HCT116 (cell line): ENCODE data around the gene ALCAM. TPM values are rescaled to one million over a fixed set of nuclear protein-coding genes. Genes with fewer than 3 reads are reported as not detected.

Experiments used
- ATAC-seq: fragments of 200-7000 bp; cut with Tn5 transposase; 2 replicates; pipeline ENCODE4 v1.9.1; 2020; ENCODE audit warnings: mild to moderate bottlenecking, moderate library complexity
- BruUV-seq: library from RNA; stranded (reverse); fragments of 400-500 nt; replicated peaks from 2 replicates; lab custom pipeline; 2021; lab: Mats Ljungman, UMichigan
- CTCF ChIA-PET: fragments of 300-600 bp; sonication (Branson Sonifier 250); formaldehyde crosslinking; loops from one replicate; lab custom pipeline; 2021; ENCODE audit warnings: antibody characterized with exemption; lab: Charles Lee
- POLR2A ChIA-PET: fragments of 300-600, 350-600 bp; sonication (Branson Sonifier 250); formaldehyde crosslinking; loops from one replicate; lab custom pipeline; 2021; ENCODE audit warnings: antibody characterized with exemption; lab: Charles Lee
- RAD21 ChIA-PET, 2 experiments: fragments of 300-600 bp; sonication (Branson Sonifier 250); formaldehyde crosslinking; loops; one replicate each; lab custom pipeline; 2023; ENCODE audit warnings: low total read pairs in 2 of 2; ENCODE audit not compliant: uncharacterized antibody in 2 of 2, unreplicated experiment in 2 of 2, low non-redundant PET in 1 of 2; lab: Charles Lee
- DNase-seq: peaks from one replicate; pipeline ENCODE4 v3.0.0-alpha.2; 2010; ENCODE audit warnings: low read depth, low spot score
- H2AFZ ChIP-seq: fragments of 200-600 bp; shearing (Covaris generic), sonication (generic); 2 replicates; pipeline ENCODE4 v1.6.1; 2017; ENCODE audit warnings: low read depth, mixed run types, mixed read lengths, antibody characterized with exemption, low read length; ENCODE audit not compliant: poor library complexity, severe bottlenecking
- H3K27ac ChIP-seq: 2 replicates; pipeline ENCODE4 v1.5.1; 2012; ENCODE audit warnings: low read depth, low read length
- H3K27me3 ChIP-seq: fragments of 200-600 bp; sonication (generic); 2 replicates; pipeline ENCODE4 v1.6.1; 2016; ENCODE audit warnings: mixed run types, low read length, mixed read lengths; ENCODE audit not compliant: insufficient read depth
- H3K36me3 ChIP-seq, 2 experiments: fragments of 200-500 bp in 1 of 2; fragments of 200-600 bp in 1 of 2; sonication (Bioruptor generic) in 1 of 2; sonication (generic) in 1 of 2; 2 replicates each; pipeline versions ENCODE4 v1.5.1 to v1.6.1; 2014 to 2016; ENCODE audit warnings: low read length in 2 of 2, inconsistent platforms in 1 of 2, mixed read lengths in 1 of 2, mixed run types in 1 of 2; ENCODE audit not compliant: insufficient read depth in 2 of 2, control insufficient read depth in 1 of 2
- H3K4me1 ChIP-seq, 2 experiments: fragments of 200-600 bp in 1 of 2; sonication (generic) in 1 of 2; 2 replicates each; pipeline versions ENCODE4 v1.5.1 to v1.6.1; 2012 to 2017; ENCODE audit warnings: low read length in 2 of 2, inconsistent platforms in 1 of 2, mild to moderate bottlenecking in 1 of 2, mixed read lengths in 1 of 2, mixed run types in 1 of 2, moderate library complexity in 1 of 2; ENCODE audit not compliant: insufficient read depth in 2 of 2, control insufficient read depth in 1 of 2
- H3K4me2 ChIP-seq: fragments of 200-600 bp; sonication (generic); 2 replicates; pipeline ENCODE4 v1.6.1; 2017; ENCODE audit warnings: mixed run types, low read length, mixed read lengths
- H3K4me3 ChIP-seq, 2 experiments: fragments of 200-600 bp in 1 of 2; sonication (generic) in 1 of 2; replicated peaks in 1 of 2; 2 replicates each; pipeline ENCODE4 v1.5.1; 2011 to 2016; ENCODE audit warnings: low read length in 2 of 2, control low read depth in 1 of 2, low read depth in 1 of 2, mild to moderate bottlenecking in 1 of 2, mixed read lengths in 1 of 2, mixed run types in 1 of 2
- H3K79me2 ChIP-seq: fragments of 200-600 bp; sonication (generic); 2 replicates; pipeline ENCODE4 v1.6.1; 2017; ENCODE audit warnings: mild to moderate bottlenecking, mixed run types, low read length, moderate library complexity, mixed read lengths; ENCODE audit not compliant: insufficient read depth
- H3K9ac ChIP-seq: fragments of 200-600 bp; sonication (generic); 2 replicates; pipeline ENCODE4 v1.6.1; 2016; ENCODE audit warnings: low read length, mixed read lengths
- H3K9me2 ChIP-seq: fragments of 200-600 bp; sonication (generic), shearing (Covaris generic); 2 replicates; pipeline ENCODE4 v1.6.1; 2017; ENCODE audit warnings: mixed run types, mild to moderate bottlenecking, moderate library complexity; ENCODE audit not compliant: insufficient read depth
- H3K9me3 ChIP-seq, 2 experiments: fragments of 200-500 bp in 1 of 2; fragments of 200-600 bp in 1 of 2; sonication (Bioruptor generic) in 1 of 2; sonication (generic) in 1 of 2; 2 replicates each; pipeline ENCODE4 v1.6.1; 2014 to 2017; ENCODE audit warnings: low read length in 2 of 2, mixed read lengths in 2 of 2, inconsistent platforms in 1 of 2, low read depth in 1 of 2, mild to moderate bottlenecking in 1 of 2, mixed run types in 1 of 2, moderate library complexity in 1 of 2; ENCODE audit not compliant: control insufficient read depth in 1 of 2, insufficient read depth in 1 of 2
- H4K20me1 ChIP-seq: fragments of 200-600 bp; sonication (generic), shearing (Covaris generic); 2 replicates; pipeline ENCODE4 v1.6.1; 2017; ENCODE audit warnings: mixed run types, mild to moderate bottlenecking, moderate library complexity; ENCODE audit not compliant: insufficient read depth
- CEBPB ChIP-seq: IDR thresholded peaks from 2 replicates; pipeline ENCODE4 v1.6.1; 2012; ENCODE audit warnings: low read depth
- CTCF ChIP-seq, 3 experiments: fragments of 200-600 bp in 1 of 3; sonication (generic) in 1 of 3; IDR thresholded peaks in 2 of 3; conservative IDR thresholded peaks in 1 of 3; 2 replicates each; pipeline ENCODE4 v1.5.1; 2012 to 2017; ENCODE audit warnings: low read depth in 2 of 3, low read length in 2 of 3, antibody characterized with exemption in 1 of 3, borderline replicate concordance in 1 of 3, control low read depth in 1 of 3, mild to moderate bottlenecking in 1 of 3, mixed read lengths in 1 of 3, mixed run types in 1 of 3, moderate library complexity in 1 of 3; ENCODE audit not compliant: insufficient read depth in 1 of 3
- EGR1 ChIP-seq: IDR thresholded peaks from 2 replicates; pipeline ENCODE4 v1.6.1; 2012; ENCODE audit warnings: low read depth
- ELF1 ChIP-seq: IDR thresholded peaks from 2 replicates; pipeline ENCODE4 v1.6.1; 2012; ENCODE audit warnings: low read depth, borderline replicate concordance
- EZH2 ChIP-seq: fragments of 200-600 bp; sonication (generic); IDR thresholded peaks from 2 replicates; pipeline ENCODE4 v1.6.1; 2017; ENCODE audit warnings: antibody characterized with exemption, mixed run types
- EZH2phosphoT487 ChIP-seq: fragments of 200-600 bp; IDR thresholded peaks from 2 replicates; pipeline ENCODE4 v1.6.1; 2018; ENCODE audit warnings: antibody characterized with exemption, borderline replicate concordance
- FOSL1 ChIP-seq: IDR thresholded peaks from 2 replicates; pipeline ENCODE4 v1.6.1; 2012; ENCODE audit warnings: low read depth
- JUND ChIP-seq: IDR thresholded peaks from 2 replicates; pipeline ENCODE4 v1.6.1; 2012
- RAD21 ChIP-seq: IDR thresholded peaks from 2 replicates; pipeline ENCODE4 v1.6.1; 2012; ENCODE audit warnings: low read depth, mild to moderate bottlenecking
- REST ChIP-seq: IDR thresholded peaks from 2 replicates; pipeline ENCODE4 v1.6.1; 2012; ENCODE audit warnings: low read depth
- SP1 ChIP-seq: IDR thresholded peaks from 2 replicates; pipeline ENCODE4 v1.6.1; 2012; ENCODE audit warnings: low read depth
- SRF ChIP-seq: IDR thresholded peaks from 2 replicates; pipeline ENCODE4 v1.6.1; 2012; ENCODE audit warnings: low read depth
- TCF7L2 ChIP-seq: IDR thresholded peaks from 2 replicates; pipeline ENCODE4 v1.7.0; 2011; ENCODE audit warnings: borderline replicate concordance, inconsistent platforms; ENCODE audit not compliant: insufficient read depth, insufficient read length; ENCODE audit errors: extremely low read depth
- intact Hi-C: fragments of 100-400 bp; cut with micrococcal nuclease; formaldehyde crosslinking; loops from 2 replicates; pipeline ENCODE4 v1.10.0; 2022
- total RNA-seq: library from RNA; stranded (reverse); gene quantifications from one replicate; pipeline ENCODE4 v1.2.1, GENCODE V29; 2021; ENCODE audit not compliant: unreplicated experiment
- TF ChIP-seq, protein P1 (sequence below): IDR thresholded peaks from 2 replicates; pipeline ENCODE4 v1.6.1; 2011; ENCODE audit warnings: mild to moderate bottlenecking, low read length, moderate library complexity; ENCODE audit not compliant: insufficient replicate concordance; ENCODE audit errors: extremely low read depth
- TF ChIP-seq, protein P2 (sequence below): IDR thresholded peaks from 2 replicates; pipeline ENCODE4 v1.6.1; 2012

ALCAM gene
- total RNA-seq, 1 experiment from 2014 or later, result 56.7 TPM

DNA sequence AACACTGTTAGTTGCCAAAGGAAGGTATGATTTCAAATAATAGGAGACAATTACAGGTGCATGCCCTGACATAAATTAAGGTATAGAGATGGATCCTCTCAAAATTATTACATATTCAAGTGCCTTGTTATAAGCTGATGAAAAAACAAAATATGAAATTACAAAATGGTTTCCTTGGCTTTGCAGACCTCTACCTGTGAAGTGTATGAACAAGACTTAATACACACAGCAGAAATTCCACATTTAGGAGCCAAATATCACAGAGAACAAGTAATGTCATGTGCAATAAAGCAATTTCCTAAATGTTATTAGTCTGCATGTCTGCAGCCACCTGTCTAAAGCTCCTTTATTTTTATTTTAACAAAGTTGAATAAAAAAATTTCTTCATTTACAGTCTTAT, 151.5 kb downstream of the ALCAM start:
- BruUV-seq, result no TSS peak
- TF ChIP-seq, protein P1, sequence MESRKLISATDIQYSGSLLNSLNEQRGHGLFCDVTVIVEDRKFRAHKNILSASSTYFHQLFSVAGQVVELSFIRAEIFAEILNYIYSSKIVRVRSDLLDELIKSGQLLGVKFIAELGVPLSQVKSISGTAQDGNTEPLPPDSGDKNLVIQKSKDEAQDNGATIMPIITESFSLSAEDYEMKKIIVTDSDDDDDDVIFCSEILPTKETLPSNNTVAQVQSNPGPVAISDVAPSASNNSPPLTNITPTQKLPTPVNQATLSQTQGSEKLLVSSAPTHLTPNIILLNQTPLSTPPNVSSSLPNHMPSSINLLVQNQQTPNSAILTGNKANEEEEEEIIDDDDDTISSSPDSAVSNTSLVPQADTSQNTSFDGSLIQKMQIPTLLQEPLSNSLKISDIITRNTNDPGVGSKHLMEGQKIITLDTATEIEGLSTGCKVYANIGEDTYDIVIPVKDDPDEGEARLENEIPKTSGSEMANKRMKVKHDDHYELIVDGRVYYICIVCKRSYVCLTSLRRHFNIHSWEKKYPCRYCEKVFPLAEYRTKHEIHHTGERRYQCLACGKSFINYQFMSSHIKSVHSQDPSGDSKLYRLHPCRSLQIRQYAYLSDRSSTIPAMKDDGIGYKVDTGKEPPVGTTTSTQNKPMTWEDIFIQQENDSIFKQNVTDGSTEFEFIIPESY, result no peak
- TF ChIP-seq EGR1 (no peak), CTCF (IDR thresholded peaks at IDR 0.05 in 2 of 3, conservative IDR thresholded peaks at IDR 0.05 in 1 of 3; ENCODE audit: borderline replicate concordance in 1 of 3, insufficient read depth in 1 of 3, low read depth in 2 of 3, low read length in 2 of 3) (no peak), EZH2phosphoT487 (no peak), RAD21 (no peak), JUND (no peak), SP1 (no peak), SRF (no peak), CEBPB (no peak), EZH2 (no peak), TCF7L2 (no peak), REST (no peak), FOSL1 (no peak), ELF1 (no peak)
- TF ChIP-seq, protein P2, sequence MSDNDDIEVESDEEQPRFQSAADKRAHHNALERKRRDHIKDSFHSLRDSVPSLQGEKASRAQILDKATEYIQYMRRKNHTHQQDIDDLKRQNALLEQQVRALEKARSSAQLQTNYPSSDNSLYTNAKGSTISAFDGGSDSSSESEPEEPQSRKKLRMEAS, result no peak
- H3K9ac ChIP-seq, result no peak overlapping the region
- H3K27me3 ChIP-seq, result no peaks in the 10 kb centered on the region
- no peak overlapping the region for H2AFZ ChIP-seq
- no peaks in the 10 kb centered on the region for H3K36me3 ChIP-seq
- H3K79me2 ChIP-seq, result peaks cover 6% of the 10 kb centered on the region; the same call in 1 of the 2 replicates
- H3K9me3 ChIP-seq, result no peaks in the 10 kb centered on the region
- H3K9me2 ChIP-seq, result no peaks in the 10 kb centered on the region
- no peak overlapping the region for H3K27ac ChIP-seq
- H3K4me3 ChIP-seq, result no peak overlapping the region
- intact Hi-C loops, result loop anchor here (2.0 to 5.0 kb wide), 2 partner anchors 149 to 1246 kb away; no protein-coding TSS in a partner anchor
- ATAC-seq (no peak), DNase-seq (no peak)
- ChIA-PET POLR2A (interaction anchor here (1.6 kb wide), 1 partner anchor 10 kb away, joined by 3 read pairs; no protein-coding TSS in a partner anchor), CTCF (interaction anchor here (1.0 to 2.9 kb wide), 5 partner anchors 10 to 922 kb away, joined by 3 to 16 read pairs (median 4); no protein-coding TSS in a partner anchor), RAD21 (interaction anchor here in 1 of 2 experiments (0.9 kb wide), 1 partner anchor 152 kb away, joined by 3 read pairs; the partner anchor contains the start of gene ALCAM)
- H3K4me2 ChIP-seq, result no peak overlapping the region
- 0 out of 2 replicates have a peak, but pooled peaks cover 4% of the 10 kb centered on the region for H4K20me1 ChIP-seq
- no peaks in the 10 kb centered on the region; a peak in 1 of 4 replicates for H3K4me1 ChIP-seq
